Vagina (tissue), 2 donors: ENCODE results near the gene IRF6. TPM values are rescaled to one million over a fixed set of nuclear protein-coding genes. Genes with fewer than 3 reads are reported as not detected.
A peak's percentile ranks its signal among the peaks of the same experiment; 100 is the strongest.

Experiments used
- DNase-seq, 2 donors: peaks; one replicate each; pipeline ENCODE4 v3.0.0-alpha.2; 2017; ENCODE audit errors: extremely low spot score in 2 of 2
- H3K27ac ChIP-seq: fragments of 200-600 bp; sonication (generic); one replicate; pipeline ENCODE4 v1.5.1; 2019
- H3K27me3 ChIP-seq: fragments of 200-600 bp; sonication (generic); one replicate; pipeline ENCODE4 v1.5.1; 2019
- H3K36me3 ChIP-seq, 2 donors: fragments of 200-600 bp; sonication (generic); one replicate each; pipeline ENCODE4 v1.5.1; 2017 to 2019
- H3K4me1 ChIP-seq: fragments of 200-600 bp; sonication (generic); one replicate; pipeline ENCODE4 v1.5.1; 2019
- H3K4me3 ChIP-seq, 2 donors: fragments of 200-600 bp; sonication (generic); 1 replicate in 1 of 2; 2 replicates in 1 of 2; pipeline ENCODE4 v1.5.1; 2016 to 2019
- H3K9me3 ChIP-seq: fragments of 200-600 bp; sonication (generic); one replicate; pipeline ENCODE4 v1.5.1; 2019
- CTCF ChIP-seq, 3 experiments: fragments of 450-650 bp in 2 of 3; fragments of 200-600 bp in 1 of 3; sonication (generic) in 1 of 3; IDR thresholded peaks; one replicate each; pipeline ENCODE4 v1.5.1; 2017 to 2019; ENCODE audit warnings: antibody characterized with exemption in 3 of 3, mild to moderate bottlenecking in 2 of 3, moderate library complexity in 2 of 3
- POLR2A ChIP-seq, 2 donors: fragments of 450-650 bp; IDR thresholded peaks; one replicate each; pipeline ENCODE4 v1.6.1; 2017; ENCODE audit warnings: antibody characterized with exemption in 2 of 2, mild to moderate bottlenecking in 2 of 2, moderate library complexity in 2 of 2
- POLR2AphosphoS5 ChIP-seq, 2 donors: sonication (generic); formaldehyde crosslinking; IDR thresholded peaks; one replicate each; pipeline ENCODE4 v1.9.0; 2017; ENCODE audit warnings: antibody characterized with exemption in 2 of 2, mild to moderate bottlenecking in 2 of 2, low read depth in 1 of 2; ENCODE audit not compliant: insufficient read depth in 1 of 2
- intact Hi-C: fragments of 100-400 bp; cut with DNase I; formaldehyde crosslinking; loops from one replicate; pipeline ENCODE4 v1.15.1; 2023
- total RNA-seq: library from RNA; depleted of rRNA; stranded (reverse); fragments of >200 nt; gene quantifications from one replicate; pipeline ENCODE4 v1.2.3, GENCODE V29; 2016

IRF6 gene
- total RNA-seq, 1 donor from 2014 or later, result 83.5 TPM

GRCh38 chr1:209825591-209826434, 19.9 kb upstream of the IRF6 start:
- no peak overlapping the region for H3K4me3 ChIP-seq
- no peak overlapping the region for H3K27ac ChIP-seq
- H3K4me1 ChIP-seq, result peaks cover 32% of the 10 kb centered on the region
- H3K9me3 ChIP-seq, result no peaks in the 10 kb centered on the region
- intact Hi-C loops, result no loop called here
- DNase-seq, result no peak
- no peaks in the 10 kb centered on the region for H3K27me3 ChIP-seq
- peaks cover 0 to 2% of the 10 kb centered on the region in 2 donors for H3K36me3 ChIP-seq
- TF ChIP-seq CTCF (IDR thresholded peaks at IDR 0.05) (no peak), POLR2AphosphoS5 (IDR thresholded peaks at IDR 0.05; ENCODE audit: insufficient read depth in 1 of 2, low read depth in 1 of 2) (no peak), POLR2A (IDR thresholded peaks at IDR 0.05) (no peak)

GRCh38 chr1:209823143-209824041, 17.4 kb upstream of the IRF6 start:
- H3K9me3 ChIP-seq, result no peaks in the 10 kb centered on the region
- no peaks in the 10 kb centered on the region for H3K36me3 ChIP-seq
- peaks cover 13% of the 10 kb centered on the region for H3K4me1 ChIP-seq
- DNase-seq, result no peak
- H3K27ac ChIP-seq, result no peak overlapping the region
- no peak overlapping the region for H3K4me3 ChIP-seq
- H3K27me3 ChIP-seq, result no peaks in the 10 kb centered on the region
- intact Hi-C loops, result no loop called here
- TF ChIP-seq CTCF (IDR thresholded peaks at IDR 0.05) (peak in 2 of 3 experiments; percentile 41 to 42), POLR2AphosphoS5 (IDR thresholded peaks at IDR 0.05; ENCODE audit: insufficient read depth in 1 of 2, low read depth in 1 of 2) (peak in 1 of 2 donors; percentile 12), POLR2A (IDR thresholded peaks at IDR 0.05) (no peak)

GRCh38 chr1:209822706-209823105, 16.8 kb upstream of the IRF6 start:
- no peak for DNase-seq
- intact Hi-C loops, result no loop called here
- TF ChIP-seq POLR2A (IDR thresholded peaks at IDR 0.05) (no peak), CTCF (IDR thresholded peaks at IDR 0.05) (no peak), POLR2AphosphoS5 (IDR thresholded peaks at IDR 0.05; ENCODE audit: insufficient read depth in 1 of 2, low read depth in 1 of 2) (no peak)
- Histone ChIP-seq H3K4me1 (peaks cover 12% of the 10 kb centered on the region), H3K27ac (no peak overlapping the region), H3K36me3 (no peaks in the 10 kb centered on the region), H3K4me3 (no peak overlapping the region), H3K9me3 (no peaks in the 10 kb centered on the region), H3K27me3 (no peaks in the 10 kb centered on the region)

GRCh38 chr1:209820986-209821385, 15.0 kb upstream of the IRF6 start:
- no peak for TF ChIP-seq POLR2A (IDR thresholded peaks at IDR 0.05)
- no peak for TF ChIP-seq CTCF (IDR thresholded peaks at IDR 0.05)
- TF ChIP-seq POLR2AphosphoS5 (IDR thresholded peaks at IDR 0.05; ENCODE audit: insufficient read depth in 1 of 2, low read depth in 1 of 2), result no peak
- no peak for DNase-seq
- no peaks in the 10 kb centered on the region for H3K27me3 ChIP-seq
- no peak overlapping the region for H3K27ac ChIP-seq
- H3K4me1 ChIP-seq, result peaks cover 7% of the 10 kb centered on the region
- H3K36me3 ChIP-seq, result no peaks in the 10 kb centered on the region
- no peak overlapping the region for H3K4me3 ChIP-seq
- intact Hi-C loops, result no loop called here
- no peaks in the 10 kb centered on the region for H3K9me3 ChIP-seq
